SIG-M5 (cell line): Measurements from ENCODE around the gene C5orf46.

Source experiments
- DNase-seq: peaks from one replicate; lab custom pipeline; 2025; lab: John Stamatoyannopoulos, UW

Gene C5orf46

DNA sequence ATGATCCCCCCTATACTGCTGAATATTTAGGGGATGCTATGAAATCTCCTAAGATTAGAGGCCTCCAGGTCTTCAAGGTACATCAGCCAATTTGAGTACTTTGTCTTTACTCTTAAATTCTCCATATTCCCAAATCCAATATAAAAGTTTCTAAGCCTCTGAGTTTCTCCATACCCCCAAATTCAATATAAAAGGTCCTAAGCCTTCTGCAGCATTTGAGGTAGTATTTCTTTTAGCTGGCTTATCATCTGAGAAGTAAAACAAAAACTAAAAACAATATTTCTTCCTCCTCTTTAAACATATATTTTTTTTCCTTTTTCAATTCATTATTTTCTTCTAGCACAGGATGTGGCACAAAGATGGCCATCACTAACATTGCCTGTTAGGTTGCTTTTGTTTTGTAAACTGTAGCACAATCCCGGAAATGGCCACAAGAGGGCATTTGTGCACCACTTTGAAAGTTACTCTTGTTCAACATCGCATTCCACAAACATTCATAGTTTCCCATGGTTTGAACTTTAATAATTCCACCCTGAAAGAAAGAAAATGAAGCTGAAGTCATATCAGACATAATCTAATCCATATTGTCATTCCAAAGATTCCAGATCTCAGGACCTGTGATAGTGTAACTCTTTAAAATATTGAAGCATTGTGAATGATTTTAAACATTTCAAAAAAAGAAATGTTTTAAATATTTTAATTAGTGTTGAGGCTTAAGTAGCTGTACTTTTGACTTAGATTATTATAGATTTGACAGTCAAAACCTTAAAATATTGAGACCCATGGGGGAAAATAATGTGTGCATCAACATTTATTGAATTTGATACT, 48.8 kb downstream of the C5orf46 start:
- no peak for DNase-seq

DNA sequence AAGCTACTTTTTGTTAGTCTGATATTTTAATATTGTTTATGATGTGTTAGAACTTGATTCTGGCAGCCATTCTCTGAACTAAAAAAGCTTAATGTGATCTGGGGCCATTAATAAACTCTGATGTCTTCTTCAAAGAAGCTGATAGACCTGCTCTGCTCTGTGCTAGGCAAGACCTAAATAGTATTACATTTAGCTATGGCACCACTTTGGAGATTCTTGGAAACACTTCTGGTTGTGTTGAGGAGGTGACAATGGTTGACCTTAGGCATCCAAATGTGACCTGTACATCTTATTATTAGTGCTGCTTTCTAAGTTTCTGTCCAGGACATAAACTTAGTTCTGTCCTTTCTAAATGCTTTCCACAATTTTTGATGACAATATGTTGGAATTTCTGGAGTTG, 49.5 kb downstream of the C5orf46 start:
- DNase-seq: no peak

DNA sequence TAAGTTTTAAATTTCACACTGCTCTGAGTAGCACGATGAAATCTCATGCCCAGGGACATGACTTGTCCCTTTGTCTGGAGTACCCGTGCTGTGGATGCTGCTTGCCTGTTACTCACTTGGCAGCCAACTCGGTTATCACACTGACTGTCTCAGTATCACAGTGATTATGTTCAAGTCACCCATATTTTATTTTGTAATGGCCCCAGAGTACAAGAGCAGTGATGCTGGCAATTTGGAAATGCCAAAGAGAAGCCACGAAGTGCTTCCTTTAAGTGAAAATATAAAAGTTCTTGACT, 50.6 kb downstream of the C5orf46 start:
- DNase-seq: no peak

DNA sequence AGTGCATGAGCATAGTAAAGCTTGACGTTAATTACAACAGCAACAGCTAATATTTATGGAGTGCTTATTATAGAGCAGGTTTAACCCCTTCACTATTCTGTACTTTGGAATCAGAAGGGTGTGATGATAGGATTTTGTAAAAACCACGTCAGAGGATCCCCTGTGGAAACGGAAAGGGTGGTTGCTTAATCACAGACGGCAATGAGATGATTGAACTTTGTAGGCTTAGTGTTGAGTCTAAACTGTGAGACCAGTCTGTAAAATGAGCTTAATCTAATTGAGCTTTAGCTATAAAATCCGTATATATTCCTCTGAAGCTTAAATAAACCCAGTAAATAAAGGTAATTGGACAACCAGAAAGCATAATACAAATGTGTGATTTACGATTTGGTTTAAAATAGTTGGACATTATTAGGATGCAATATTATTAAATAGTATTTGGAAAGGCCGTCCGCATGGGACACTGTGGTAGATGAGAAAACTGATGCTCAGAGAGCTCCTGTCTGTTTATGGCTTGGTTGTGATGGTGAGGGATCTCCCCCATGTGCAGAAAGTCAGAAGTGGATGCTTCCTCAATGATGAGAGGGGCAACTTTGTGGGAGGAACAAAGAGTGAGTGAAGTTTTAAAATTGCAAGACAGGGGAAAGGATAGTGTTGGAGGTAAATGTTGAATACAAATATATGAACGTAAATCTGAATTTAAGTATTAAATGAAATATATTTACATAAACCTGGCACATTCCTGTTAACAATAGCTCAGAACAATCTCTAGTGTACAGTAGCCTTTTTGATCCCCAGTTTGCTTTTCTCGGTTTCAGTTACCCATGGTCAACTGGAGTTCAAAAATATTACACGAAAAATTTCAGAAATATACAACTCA, 51.2 kb downstream of the C5orf46 start:
- no peak for DNase-seq

DNA sequence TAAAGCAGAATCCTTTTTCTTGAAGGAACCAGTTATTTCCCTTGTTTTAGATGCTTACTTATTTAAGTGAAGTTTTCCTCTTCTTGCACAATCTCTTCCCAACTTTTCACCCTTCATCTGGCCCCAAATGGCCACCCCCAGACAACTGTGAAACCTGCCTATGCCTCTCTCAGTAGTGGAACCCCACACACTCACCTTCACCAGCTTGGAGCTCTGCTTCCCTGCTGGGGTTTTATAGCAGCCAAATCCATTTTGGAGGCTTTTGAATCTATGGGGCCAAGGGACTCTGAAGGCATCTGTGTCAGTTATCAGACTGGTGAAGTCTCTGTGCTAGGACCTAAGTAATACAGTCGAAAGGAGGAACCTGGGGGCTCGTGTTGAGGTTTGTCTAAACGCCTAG, 52.0 kb downstream of the C5orf46 start:
- DNase-seq: no peak

DNA sequence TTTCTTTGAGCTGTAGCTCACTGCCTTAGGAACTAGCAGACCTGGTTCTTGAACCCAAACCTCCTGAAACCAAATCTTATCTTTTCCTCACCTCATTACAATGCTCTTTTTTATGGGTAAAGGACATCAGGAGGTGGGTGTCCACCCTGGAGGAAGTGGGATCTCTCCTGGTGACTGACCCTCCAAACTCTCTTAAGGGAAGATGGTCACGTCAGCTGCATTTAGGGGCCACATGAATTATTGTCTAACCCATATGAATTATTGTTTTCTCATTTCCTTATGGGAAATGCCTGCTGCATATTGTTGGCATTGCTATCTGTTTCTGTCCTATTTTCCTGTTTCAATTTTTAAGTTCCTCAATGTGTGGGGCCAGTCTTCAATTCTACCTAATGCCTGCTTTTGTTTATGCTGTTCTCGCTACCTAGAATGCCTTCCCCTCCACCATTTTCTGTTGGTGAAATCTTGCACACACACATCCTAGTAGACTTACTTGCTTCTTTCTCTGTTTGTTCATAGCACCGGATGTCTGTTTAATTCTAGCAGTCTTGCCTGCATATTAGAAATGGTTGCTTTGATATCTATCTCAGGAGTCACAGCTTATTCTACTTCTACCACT, 52.9 kb downstream of the C5orf46 start:
- no peak for DNase-seq

DNA sequence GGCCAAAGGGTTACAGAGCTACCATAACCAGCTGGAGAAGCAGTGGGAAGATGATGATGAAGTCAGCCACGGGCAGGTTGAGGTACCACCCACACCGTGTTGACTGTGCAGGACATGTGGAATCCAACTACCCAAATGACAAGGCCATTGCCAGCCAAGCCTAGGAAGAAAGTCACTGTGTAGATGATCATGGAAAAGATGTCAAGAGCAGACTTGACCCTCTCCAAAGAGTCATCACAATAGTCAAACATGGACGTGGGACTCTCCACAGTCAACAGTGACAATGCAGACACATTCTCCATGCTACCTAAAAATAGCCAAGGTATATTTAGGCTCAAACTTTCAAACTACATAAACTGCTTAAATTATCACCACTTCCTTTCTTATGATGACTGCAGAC, 54.0 kb downstream of the C5orf46 start:
- no peak for DNase-seq

DNA sequence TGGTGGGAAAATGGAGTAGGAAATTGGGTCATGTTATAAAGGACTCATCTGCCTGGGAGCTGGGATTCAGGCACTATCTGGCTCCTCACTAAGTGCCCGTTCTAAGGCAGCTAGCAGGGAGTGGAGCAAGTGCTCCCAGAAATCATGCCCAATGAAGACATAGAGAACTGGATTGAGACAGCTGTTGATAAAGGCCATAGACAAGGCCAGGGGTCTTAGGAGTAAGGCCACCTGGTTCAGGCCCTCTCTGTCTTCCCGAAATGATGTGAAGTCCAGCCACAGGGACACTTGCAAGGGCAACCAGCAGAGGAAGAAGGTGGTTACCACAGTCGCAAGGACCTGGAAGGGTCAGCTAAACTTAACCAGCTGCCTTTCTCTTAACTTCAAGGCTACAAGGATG, 54.8 kb downstream of the C5orf46 start:
- no peak for DNase-seq

DNA sequence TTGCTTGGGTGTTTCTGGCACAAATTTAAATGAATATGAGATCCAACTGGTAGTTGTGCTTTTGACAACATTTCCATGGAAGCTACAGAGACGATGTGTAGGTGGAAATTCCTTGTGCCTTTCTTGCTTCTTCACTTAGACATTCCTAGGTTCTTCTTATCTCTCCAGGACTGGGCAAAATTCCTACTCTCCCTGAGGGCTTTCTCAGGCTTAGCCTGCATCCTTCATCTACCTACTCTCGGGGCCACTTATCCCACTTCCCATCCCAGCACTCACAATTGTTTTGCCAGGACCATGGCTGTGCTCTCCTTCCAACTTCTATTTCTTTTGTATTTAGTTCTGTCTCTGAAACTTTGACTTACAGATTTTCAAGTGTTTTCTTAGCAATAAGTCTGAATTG, 57.1 kb downstream of the C5orf46 start:
- DNase-seq: no peak

DNA sequence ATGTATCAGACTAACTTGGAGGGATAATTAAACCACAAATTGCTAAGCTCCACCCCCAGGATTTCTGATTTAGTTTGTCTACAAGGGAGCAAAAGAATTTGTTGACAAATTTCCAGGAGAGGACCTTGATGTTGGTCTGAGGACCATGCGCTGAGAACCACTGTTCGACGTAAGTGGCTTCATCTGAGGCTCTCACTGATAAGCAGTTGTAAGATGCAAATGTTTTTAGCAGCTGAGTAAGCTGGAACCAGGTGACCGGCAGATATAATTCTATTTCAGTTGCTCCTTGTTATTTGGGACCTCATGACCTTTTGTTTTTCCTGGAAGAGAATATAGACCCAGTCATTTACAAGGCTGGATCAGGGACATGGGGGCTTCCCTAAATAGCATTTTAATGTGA, 60.7 kb downstream of the C5orf46 start:
- no peak for DNase-seq

DNA sequence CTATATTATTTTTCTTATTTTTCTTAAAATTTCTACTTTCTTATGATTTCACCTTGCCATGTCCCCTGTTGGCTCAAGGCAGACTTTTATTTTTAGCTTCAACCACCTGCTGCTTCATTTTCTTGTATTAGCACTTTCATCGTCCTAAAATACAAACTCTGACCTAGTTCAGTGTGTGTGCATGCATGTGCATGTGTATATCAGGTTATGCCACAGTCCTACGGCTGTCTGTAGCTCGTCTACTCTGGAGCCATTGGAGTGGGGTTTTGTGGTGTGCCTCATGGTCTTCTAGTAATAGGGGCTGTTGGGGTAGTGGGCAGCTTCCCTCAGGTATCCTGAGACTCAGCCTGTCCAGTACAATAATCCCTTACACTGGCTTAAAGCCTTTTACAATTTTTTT, 61.5 kb downstream of the C5orf46 start:
- DNase-seq: no peak

DNA sequence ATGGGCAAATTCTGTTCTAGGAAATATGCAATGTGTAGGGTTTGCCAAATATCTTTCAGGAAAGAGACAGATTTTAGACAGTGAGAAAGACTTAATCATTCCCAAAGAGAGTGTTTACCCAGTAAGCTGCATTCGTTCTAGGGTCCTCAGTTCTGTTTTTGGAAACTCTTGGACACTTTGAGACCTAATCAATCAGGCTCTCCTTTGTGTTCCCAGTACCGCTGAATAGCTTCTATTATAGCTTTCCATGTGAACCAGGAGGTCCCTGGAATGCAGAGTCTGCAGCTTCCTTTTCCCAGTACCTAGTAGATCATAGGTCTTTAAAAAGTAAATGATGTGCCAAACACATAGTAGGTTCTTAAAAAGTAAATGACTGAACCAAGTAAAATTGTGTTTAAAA, 63.5 kb downstream of the C5orf46 start:
- no peak for DNase-seq
